Stimulated activated CD8-positive, alpha-beta memory T cell treated with anti-CD3 and anti-CD28 coated beads, Interleukin-4, amount 100 ng/mL, for 4 hours (primary cell): ENCODE results near the gene JARID2.

Source experiments
- DNase-seq, 2 donors: peaks; one replicate each; pipeline ENCODE4 v3.0.0-alpha.2; 2020; ENCODE audit warnings: low read depth in 2 of 2, low spot score in 1 of 2

The JARID2 gene

DNA sequence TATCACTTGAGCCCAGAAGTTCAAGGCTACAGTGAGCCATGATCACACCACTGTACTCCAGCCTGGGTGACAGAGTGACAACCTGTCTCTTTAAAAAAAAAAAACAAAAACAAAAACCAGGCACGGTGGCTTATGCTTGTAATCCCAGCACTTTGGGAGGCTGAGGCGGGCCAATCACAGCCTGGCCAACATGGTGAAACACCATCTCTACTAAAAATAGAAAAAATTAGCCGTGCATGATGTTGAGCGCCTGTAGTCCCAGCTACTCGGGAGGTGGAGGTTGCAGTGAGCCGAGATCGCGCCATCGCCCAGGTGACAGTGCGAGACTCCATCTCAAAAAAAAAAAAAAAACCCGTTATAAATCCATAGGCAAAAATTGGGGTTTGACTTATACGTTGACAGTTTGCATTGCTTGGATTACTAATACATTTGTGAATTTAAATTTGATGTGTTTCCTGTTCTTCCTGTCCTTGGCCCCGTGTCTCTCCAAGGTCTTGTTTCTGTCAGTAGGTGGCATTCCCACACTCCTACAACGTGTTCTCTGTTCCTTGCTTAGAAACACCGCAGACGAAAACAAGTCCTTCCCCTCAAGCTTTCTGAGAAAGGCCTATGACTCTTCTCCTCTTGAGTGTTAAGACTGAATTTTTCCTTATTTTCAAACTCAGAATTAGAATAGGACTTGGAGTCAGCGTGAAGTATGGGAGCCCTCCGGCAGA, 269.9 kb downstream of the JARID2 start:
- no peak for DNase-seq

DNA sequence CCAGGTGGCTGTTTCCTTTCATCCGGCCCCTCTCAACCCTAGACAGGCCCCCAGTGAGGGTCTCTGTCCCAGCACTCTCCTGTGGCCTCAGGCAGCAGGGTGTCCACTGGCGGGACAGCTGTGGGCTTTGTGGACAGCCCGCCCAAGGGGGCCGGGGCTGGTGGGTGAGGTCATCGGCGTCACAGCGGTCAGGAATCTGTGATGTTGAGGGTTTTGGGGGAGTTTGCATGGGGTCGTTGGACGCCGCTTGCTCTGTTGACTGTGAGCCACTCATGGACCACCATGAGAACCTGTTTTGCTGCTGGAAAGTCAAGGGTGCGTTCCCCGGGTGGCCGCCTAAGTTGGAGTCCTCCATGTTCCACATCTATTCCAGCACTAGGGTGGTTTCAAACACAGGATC, 270.5 kb downstream of the JARID2 start:
- DNase-seq = no peak

DNA sequence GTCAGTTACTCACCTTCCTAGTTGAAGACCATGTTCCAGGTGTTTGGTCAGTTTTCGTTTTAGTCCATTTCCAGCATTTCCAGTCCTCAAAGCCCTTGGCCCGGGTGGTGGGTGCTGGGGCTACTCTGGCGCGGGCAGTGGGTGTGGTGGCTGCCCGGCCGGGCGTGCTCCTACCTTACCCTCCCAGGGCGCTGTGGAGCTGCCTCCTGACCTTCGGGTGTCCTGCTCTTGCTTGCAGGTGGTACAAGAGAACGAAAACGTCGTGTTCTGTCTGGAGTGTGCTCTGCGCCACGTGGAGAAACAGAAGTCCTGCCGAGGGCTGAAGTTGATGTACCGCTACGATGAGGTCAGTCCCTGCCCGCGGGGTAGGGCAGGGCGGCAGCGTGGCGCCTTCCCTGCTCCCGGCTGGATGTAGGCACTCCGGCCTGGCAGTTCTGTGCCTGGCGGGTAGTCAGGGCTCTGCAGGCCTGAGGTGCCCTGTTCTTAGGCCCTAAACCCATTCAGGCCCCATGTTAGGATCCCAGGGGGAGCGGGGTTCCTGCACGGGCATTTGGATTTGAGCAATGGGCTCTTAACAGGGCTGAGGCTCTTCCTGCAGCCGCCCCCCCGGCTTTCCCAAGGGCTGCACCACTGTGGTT, 271.2 kb downstream of the JARID2 start:
- DNase-seq = no peak

DNA sequence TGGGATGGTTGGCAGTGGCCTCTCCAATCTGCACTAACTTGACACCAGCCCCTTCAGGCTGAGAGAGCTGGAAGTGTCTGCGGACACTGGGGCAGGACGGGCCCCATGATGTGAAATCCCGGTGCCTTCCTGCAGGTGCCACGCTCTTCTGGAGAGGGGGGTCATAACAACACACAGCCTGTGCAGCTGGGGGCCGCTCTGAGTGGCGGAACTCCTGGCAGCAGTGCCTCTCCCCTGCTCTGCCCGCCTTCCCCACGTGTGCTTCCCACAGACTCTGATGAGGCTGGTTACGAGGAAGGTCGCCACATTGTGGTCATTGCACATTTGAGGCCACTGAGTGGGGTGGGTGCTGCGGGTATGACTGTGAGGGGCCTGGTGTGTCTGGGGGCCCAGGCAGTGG, 271.7 kb downstream of the JARID2 start:
- DNase-seq = no peak

DNA sequence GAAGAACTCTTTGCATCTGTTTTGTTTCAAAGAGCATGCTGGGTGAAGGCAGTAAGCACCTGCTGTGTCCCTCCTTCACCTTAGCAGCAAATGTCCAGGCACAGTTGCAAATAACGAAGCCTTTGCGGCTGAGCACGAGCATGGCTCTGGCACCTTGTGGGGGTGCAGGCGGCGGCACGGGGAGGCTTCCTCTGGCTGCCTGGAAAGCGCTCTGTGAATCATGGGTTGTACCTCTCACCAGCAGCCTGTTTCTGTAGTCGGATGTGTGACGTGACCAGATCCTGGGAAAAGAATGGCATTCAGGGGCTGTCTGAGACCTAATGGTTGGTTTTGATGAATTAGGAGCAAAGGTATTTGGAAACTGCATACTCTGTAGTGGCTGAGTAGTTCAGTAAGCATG, 272.2 kb downstream of the JARID2 start:
- no peak for DNase-seq

DNA sequence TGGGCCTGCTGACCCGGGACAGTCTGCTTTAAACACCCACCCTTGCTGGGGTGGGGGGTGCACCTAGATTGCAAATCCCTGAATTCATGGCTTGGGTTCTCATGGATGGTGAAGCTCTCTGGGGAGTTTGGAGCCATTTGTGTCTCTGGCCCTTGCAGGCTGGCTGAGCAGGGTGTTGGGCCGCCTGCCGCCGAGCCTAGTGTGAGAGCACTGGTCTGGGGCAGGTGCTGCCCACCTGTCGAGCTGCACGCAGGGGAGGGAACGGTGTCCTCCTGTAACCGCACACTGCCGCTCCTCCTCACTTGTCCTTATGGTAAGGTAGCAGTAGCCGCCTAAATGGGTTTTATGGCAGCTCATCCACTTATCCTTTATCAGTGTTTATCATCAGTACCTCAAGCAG, 273.0 kb downstream of the JARID2 start:
- no peak for DNase-seq

DNA sequence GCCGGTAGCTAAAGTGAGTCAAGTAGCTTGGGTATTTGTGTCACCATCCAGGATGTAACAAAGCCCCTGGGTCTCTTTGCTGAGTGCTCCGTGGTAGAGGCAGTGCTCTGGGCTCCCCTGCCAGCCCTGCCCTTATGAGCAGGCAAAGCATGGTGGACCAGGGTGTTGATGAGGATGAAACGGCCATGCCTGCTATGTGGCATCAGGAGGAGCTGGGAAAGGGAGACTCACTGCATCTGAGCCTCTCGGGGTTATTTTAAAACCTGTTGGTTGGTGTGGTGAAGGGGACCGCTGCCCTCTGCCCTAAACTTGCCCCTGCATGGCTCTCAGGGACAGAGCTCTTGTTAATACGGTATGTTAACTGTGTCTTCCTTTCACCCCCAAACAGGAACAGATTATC, 273.8 kb downstream of the JARID2 start:
- DNase-seq = no peak

DNA sequence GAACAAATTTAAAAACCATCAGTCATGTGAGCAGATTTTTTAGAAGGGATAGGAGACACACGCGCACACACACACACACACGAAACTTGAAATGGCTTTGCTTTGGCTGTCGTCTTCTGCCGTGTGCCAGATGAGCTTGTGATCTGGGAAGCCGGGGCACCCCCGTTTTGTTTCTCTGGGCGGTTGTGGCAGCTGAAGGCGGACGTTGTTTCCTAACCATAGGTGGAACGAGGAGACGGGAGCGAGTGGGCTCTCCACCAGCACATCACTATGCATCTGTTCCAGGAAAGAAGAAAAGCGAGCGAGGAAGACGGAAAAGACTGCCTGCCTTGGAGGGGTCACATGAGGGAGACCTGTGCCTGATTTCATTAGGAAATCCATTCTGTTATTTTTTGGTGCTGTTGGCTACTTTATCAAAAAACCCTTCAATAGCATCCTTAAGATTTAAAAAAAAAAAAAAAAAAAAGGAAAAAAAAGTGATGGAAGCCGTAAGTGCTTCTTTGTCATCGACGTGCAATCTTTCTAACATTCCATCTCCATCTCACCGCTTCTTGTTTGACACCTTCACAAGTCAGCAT, 274.8 kb downstream of the JARID2 start:
- DNase-seq = no peak

DNA sequence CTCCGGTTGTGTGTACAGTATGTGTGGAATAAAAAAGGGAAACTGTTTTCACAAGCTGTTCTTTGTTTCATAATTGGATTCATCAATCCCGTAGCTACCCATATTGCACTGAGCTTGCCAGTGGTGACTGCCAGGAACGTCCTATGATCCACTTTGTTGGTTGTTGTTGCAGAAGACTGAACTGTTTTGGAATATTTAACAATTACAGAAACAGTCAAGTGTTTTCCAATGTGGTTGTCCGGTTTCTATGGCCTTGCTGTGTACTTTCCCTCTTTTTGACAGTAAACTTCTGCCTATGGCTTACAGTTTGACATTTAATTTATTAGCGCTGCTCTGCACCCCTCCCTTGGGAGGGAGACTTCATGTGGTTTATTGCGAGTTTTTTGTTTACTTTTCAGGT, 275.7 kb downstream of the JARID2 start:
- DNase-seq = no peak

DNA sequence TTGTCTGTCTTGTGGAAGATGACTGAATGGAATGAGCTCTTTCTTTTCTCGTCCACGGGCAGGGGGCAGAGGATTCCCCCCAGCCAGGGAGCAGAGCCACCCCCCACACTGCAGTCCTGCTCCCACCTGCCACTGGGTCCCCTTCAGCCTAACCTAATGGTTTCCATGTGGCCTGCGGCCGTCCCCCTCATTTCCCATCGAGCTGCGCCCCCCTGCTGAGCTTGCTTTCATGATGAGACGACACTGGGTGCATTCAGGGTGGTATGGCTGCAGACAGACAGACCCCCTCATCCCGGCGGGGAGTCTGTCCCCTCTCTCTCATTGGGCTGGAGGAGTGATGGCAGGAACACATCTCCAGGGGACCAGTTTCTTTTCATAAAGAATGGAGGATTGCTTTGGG, 276.2 kb downstream of the JARID2 start:
- DNase-seq = no peak

DNA sequence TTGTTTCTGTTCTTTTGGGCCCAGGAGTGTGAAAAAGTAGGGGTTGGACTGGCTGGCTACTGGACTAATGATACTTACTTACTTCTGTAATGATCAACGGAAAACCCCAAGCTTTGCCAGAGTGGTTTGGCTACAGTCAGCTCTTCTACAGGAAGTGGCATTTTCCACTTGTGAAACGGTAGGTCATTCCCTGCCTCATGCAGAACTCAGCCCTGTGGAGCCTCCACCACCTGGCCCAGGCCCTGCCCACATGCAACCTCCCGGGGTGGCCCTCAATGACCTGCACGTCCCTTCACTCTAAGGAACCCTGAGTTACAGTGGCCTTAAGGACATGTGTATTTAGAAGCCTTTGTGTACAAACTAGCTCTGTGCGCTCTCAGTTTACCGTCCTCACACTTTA, 276.6 kb downstream of the JARID2 start:
- DNase-seq = no peak

DNA sequence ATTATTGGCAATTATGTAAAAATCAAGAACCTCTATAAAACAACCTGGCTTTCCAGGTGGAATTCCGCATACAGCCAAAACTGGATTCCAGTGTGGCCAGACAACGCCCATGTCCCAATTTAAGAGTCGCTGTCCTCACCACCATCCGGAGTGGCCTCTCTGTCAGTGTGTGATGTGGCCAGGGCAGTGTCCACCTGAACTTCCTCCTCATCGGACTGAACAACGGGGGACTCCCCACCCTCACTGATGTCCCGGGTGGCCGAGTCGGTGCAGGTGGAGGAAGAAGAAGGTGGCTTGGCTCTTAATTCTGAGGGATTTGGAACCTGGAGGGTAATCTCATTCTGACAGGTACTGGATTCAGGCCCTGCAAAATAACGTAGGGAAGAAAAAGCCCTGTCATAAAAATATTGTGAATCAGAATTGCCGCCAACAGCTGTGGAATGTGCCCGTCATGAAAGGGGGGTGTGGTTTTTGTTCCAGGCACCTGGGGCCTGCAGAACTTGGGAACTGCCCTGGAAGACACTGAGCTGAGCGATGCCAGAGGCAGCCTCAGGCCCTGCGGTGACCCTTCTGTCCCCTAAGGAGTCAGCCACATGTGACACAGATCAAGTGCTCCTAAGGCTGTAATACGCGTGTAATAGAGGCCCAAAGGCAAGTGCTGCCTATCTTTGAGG, 277.1 kb downstream of the JARID2 start:
- DNase-seq = no peak

DNA sequence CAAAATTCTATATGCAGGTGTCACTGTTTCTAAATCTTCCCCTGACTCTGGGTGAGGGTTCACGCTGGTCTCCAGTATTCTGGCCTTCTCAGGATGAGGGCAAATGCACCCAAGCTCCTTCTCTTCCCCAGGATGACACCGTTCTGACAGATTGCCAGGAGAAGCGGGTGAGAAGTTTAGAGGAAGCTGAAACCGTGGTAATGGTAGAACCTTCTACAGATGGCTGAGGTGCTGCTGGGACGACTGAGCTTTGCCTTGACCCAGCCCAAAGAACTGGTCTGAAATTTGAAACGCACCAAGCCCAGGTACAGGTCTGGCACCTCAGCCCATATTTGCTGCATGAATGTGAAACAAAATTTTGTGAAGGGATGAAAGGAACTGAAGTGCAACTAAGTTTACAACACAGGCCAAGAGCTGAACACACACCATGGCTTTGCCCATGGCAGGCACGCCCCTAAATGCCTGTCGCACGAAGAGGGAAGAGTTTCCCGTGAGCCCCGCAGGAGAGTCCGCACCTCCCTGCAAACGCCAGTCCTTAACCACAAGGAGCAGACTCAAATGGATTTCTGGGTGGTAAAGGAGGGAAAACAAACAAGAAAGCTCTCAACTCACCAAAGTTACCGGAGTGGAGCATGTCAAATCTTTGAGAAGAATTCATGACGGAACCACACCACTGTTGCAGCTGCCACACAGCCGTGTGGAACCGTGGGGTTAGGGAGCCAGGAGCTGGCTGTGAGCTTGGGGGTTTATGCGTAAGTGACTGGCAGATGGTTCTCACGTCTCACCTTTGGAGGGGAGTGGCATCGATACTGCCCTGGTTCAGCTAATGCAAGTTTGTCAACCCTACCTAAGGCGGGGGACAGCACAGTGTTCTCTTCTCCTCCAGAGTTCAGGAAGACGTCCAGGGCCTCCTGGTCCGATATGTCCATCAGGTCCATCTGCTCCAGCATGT, 278.1 kb downstream of the JARID2 start:
- DNase-seq = no peak

DNA sequence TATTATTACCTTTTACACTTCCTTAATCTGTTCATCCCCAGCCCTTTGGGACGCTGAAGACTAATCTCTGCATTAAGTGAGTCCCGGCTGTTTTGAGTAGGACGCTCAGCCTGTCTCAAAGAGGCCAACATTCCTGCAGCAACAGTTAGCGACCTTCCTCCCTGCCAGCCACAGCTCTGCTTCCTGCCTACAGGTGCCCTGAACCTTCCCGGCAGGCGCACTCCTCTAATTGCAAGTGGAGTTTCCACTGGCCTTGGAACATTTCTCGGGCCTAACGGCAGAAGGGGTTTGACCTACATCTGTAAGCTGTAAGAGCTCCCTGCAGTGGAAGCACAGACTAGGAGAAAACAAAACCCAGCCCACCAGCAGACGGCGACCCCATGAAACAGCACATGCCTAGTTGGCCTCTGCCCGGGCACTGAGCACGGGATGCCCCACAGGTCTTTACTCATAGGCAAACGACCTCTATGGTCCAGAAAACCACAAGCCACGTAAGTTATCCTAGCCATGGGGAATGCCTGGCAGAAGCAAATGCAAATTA, 279.1 kb downstream of the JARID2 start:
- no peak for DNase-seq

DNA sequence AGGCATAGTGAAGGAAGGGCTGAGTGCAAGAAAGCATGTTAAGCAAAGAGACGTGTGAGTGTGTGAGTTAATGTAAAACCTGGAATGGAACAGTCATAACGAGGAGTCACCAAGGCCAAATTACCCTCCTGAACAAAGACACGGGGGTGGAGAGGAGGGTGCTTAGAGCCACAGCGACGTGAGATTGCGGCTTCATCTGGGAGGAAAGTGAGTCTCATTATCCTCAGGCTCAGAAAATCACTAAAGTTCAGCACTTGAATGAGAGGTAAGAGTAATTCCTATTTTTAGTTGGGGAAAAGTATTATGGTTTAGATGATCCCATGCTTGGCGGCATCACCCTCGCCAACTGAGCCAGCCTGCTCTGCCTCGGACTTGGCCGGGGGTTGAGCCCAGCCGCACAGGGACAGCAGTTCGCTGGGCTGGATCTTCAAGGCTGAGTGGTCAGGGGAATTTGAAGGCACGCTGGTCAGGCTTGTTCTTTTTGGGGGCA, 280.4 kb downstream of the JARID2 start:
- no peak for DNase-seq

DNA sequence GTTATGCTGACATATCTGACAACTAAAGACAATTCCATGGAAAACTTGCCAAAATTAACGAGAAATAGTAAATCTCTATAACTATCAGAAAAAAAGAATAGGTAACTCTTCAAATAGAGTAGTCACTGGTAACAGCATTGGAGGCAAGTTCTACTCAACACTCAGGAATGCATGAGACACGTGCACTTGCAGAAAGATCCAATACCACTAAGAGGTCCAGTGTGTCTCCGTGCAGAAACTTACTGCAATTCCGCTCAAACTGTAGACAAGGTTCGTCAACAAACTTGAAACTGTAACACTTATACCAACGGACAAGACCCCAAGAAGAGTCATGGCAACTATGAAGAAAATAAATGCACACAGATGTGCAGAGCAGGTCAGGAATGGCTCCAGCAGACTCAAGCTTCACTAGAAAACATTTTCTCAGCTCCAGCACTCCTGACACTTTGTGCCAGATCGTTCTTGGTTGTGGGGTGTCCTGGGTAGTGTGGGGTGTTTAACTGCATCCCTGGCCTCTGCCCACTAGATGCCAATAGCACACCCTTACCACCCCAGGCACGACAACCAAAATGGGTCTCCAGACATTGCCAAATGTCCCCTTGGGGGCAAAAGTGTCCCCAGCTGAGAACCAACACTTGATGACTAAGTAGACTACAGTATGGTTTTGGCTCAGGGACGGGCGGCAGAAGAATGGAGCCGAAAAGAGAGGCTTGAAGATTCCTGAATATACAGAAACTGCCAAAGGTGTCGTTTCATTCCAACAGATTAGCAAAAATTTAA, 282.2 kb downstream of the JARID2 start:
- DNase-seq = no peak

DNA sequence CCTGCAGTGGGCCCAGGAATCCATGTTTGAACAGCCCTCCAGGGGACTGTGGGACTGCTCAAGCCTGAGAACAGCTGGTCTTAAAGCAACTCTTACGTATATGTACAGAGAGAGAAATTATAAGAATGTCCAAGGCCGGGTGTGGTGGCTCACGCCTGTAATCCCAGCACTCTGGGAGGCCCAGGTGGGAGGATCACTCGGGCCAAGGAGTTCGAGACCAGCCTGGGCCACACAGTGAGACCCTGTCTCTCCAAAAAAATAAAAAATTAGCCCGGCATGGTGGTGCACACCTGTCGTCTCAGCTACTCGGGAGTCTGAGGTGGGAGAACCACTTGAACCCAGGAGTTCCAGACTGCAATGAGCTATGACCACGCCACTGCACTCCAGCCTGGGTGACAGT, 283.0 kb downstream of the JARID2 start:
- no peak for DNase-seq

DNA sequence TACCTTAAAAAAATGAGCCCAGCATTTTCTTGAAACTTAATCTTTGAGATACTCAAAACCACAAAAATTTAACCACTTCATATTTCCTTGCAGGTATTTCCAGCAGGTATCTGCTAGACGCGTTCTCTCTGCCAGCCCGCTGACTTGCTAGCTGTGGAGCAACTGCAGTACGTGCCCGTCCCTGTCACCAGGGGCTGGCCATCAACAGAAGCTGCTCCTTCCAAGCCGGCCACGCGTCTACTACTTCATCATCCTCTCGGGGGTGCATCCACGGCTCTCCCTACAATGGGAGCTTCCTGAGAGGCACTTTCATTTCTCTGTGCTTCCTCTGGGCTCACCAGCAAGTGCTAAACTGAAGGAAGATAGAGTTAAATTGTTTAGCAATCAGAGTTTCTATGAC, 284.5 kb downstream of the JARID2 start:
- DNase-seq = no peak

DNA sequence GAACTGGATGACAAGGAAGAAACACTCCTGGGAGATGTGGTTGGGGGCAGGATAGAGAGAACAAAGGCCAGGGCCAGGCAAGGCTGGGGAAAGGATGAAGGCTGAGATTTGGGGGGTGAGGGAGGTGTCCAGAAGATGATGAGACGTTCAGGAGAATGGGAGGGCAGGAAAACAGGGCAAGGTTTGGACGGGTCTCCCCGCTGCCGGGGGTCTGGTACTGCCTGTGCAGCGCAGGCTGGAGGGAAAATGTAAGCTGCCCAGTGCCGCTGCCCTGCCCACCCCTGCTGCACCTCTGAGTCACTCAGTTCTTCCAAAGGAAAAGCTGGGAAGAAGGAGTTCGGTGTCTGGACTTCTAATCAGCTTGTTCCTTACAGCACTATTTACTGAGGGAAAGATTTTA, 286.1 kb downstream of the JARID2 start:
- DNase-seq = no peak
